ENCODE measurements around the gene CLIC6. TPM values are rescaled to one million over a fixed set of nuclear protein-coding genes. Genes with fewer than 3 reads are reported as not detected.

CLIC6 gene
- total RNA-seq, 5 donors from 2014 or later (not counting 1 experiment from before 2014, with no cell fraction given): 0.10 to 0.98 (median 0.46) TPM

DNA sequence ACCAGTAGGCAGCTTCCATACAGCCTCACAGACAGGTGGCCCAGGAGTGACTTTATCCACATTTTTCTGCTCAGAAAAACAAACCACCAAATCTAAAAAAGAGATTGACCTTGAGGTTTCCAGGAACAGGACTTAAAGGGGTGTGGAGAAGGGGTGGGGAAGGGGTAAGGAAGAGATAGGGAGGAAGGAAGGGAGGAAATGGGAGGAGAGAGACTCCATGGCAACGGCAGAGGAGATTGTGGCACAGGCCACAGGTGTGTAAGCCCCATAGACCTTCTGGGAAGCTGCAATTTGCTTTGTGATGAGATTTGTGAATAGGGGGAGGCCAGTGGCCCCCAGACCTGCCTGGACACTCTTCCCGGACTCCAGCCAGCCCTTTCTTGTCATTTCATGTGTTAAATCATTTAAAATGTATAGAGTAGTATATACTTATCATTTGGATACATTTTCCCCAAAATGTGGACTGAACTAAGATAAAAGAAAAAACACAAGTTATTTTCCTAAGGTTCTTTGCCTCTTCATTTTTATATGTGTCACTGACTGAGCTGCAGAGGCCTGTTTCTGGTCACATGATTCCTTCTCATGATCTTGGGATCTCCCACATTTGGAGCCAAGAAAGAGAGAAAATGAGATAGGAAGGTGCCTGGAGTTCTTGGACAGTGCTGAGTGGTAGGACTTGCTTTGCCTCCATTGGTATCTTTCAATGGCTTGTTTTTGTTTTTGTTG, 55.5 kb downstream of the CLIC6 start:
- Histone ChIP-seq H3K36me3 (ENCODE audit: control insufficient read depth in 2 of 2, extremely low read depth in 1 of 2, insufficient read depth in 1 of 2, low read length in 1 of 2) (no peaks in the 10 kb centered on the region), H3K27me3 (replicated peaks in 1 of 2; ENCODE audit: control insufficient read depth in 2 of 2, extremely low read depth in 1 of 2, insufficient read depth in 2 of 2, low read length in 1 of 2) (peaks cover 0 to 20% of the 10 kb centered on the region in 2 experiments), H3K9me3 (no peaks in the 10 kb centered on the region), H3K4me3 (ENCODE audit: control insufficient read depth in 1 of 2, extremely low read depth in 1 of 2, low read length in 1 of 2) (no peak overlapping the region), H3K4me1 (ENCODE audit: control insufficient read depth in 1 of 2, extremely low read depth in 1 of 2, insufficient read depth in 2 of 2, low read length in 2 of 2) (no peaks in the 10 kb centered on the region), H3K27ac (ENCODE audit: low read length) (no peak overlapping the region)
- ATAC-seq (replicated peaks in 1 of 4): no peak
- H3K4me3 Mint-ChIP-seq: no peak overlapping the region
- ChIA-PET CTCF (no interaction called here), POLR2A (interaction anchor here in 1 of 2 donors (0.6 kb wide), 1 partner anchor 1022 kb away, joined by 4 read pairs; no protein-coding TSS in a partner anchor)
- no peak overlapping the region for H3K27ac Mint-ChIP-seq
- no peaks in the 10 kb centered on the region for H3K9me3 Mint-ChIP-seq
- WGBS (ENCODE audit: insufficient coverage): 17% methylated on average over 1 of the region's 2 CpGs
- H3K27me3 Mint-ChIP-seq: peaks cover 6 to 11% of the 10 kb centered on the region in 2 donors
- no peak for DNase-seq
- H3K36me3 Mint-ChIP-seq: no peaks in the 10 kb centered on the region
- H3K4me1 Mint-ChIP-seq: no peaks in the 10 kb centered on the region

GRCh38 chr21:34724857-34725195, 56.0 kb downstream of the CLIC6 start:
- ATAC-seq (replicated peaks in 1 of 4) (no peak), DNase-seq (no peak)
- Mint-ChIP-seq H3K4me1 (no peaks in the 10 kb centered on the region), H3K36me3 (no peaks in the 10 kb centered on the region), H3K9me3 (no peaks in the 10 kb centered on the region), H3K4me3 (no peak overlapping the region), H3K27me3 (peaks cover 6 to 11% of the 10 kb centered on the region in 2 donors), H3K27ac (no peak overlapping the region)
- H3K4me3 ChIP-seq (ENCODE audit: control insufficient read depth in 1 of 2, extremely low read depth in 1 of 2, low read length in 1 of 2): no peak overlapping the region
- no peaks in the 10 kb centered on the region for H3K4me1 ChIP-seq (ENCODE audit: control insufficient read depth in 1 of 2, extremely low read depth in 1 of 2, insufficient read depth in 2 of 2, low read length in 2 of 2)
- no peaks in the 10 kb centered on the region for H3K36me3 ChIP-seq (ENCODE audit: control insufficient read depth in 2 of 2, extremely low read depth in 1 of 2, insufficient read depth in 1 of 2, low read length in 1 of 2)
- POLR2A ChIA-PET: no interaction called here
- no peaks in the 10 kb centered on the region for H3K9me3 ChIP-seq
- no peak overlapping the region for H3K27ac ChIP-seq (ENCODE audit: low read length)
- CTCF ChIA-PET: no interaction called here
- peaks cover 0 to 18% of the 10 kb centered on the region in 2 experiments for H3K27me3 ChIP-seq (replicated peaks in 1 of 2; ENCODE audit: control insufficient read depth in 2 of 2, extremely low read depth in 1 of 2, insufficient read depth in 2 of 2, low read length in 1 of 2)
- 81% methylated on average over 3 of the region's 4 CpGs for WGBS (ENCODE audit: insufficient coverage)

GRCh38 chr21:34726627-34727337, 58.0 kb downstream of the CLIC6 start:
- H3K4me3 Mint-ChIP-seq: no peak overlapping the region
- no peak for ATAC-seq (replicated peaks in 1 of 4)
- no peak overlapping the region for H3K27ac Mint-ChIP-seq

GRCh38 chr21:34728479-34728878, 59.7 kb downstream of the CLIC6 start:
- Mint-ChIP-seq H3K4me1 (no peaks in the 10 kb centered on the region), H3K4me3 (no peak overlapping the region), H3K9me3 (no peaks in the 10 kb centered on the region), H3K36me3 (no peaks in the 10 kb centered on the region), H3K27ac (no peak overlapping the region), H3K27me3 (peaks cover 6 to 11% of the 10 kb centered on the region in 2 donors)
- Histone ChIP-seq H3K27ac (ENCODE audit: low read length) (no peak overlapping the region), H3K4me1 (ENCODE audit: control insufficient read depth in 1 of 2, extremely low read depth in 1 of 2, insufficient read depth in 2 of 2, low read length in 2 of 2) (no peaks in the 10 kb centered on the region), H3K9me3 (no peaks in the 10 kb centered on the region), H3K27me3 (replicated peaks in 1 of 2; ENCODE audit: control insufficient read depth in 2 of 2, extremely low read depth in 1 of 2, insufficient read depth in 2 of 2, low read length in 1 of 2) (peaks cover 0 to 10% of the 10 kb centered on the region in 2 experiments), H3K36me3 (ENCODE audit: control insufficient read depth in 2 of 2, extremely low read depth in 1 of 2, insufficient read depth in 1 of 2, low read length in 1 of 2) (no peaks in the 10 kb centered on the region), H3K4me3 (ENCODE audit: control insufficient read depth in 1 of 2, extremely low read depth in 1 of 2, low read length in 1 of 2) (no peak overlapping the region)
- POLR2A ChIA-PET: no interaction called here
- CTCF ChIA-PET: no interaction called here
- WGBS (ENCODE audit: insufficient coverage): 96% methylated on average over 3 of the region's 3 CpGs
- no peak for ATAC-seq (replicated peaks in 1 of 4)
- DNase-seq: no peak

More at GRCh38 chr21:34726627-34727337, 58.0 kb downstream of the CLIC6 start:
- H3K4me1 ChIP-seq (ENCODE audit: control insufficient read depth in 1 of 2, extremely low read depth in 1 of 2, insufficient read depth in 2 of 2, low read length in 2 of 2): no peaks in the 10 kb centered on the region
- Mint-ChIP-seq H3K4me1 (no peaks in the 10 kb centered on the region), H3K9me3 (no peaks in the 10 kb centered on the region), H3K27me3 (peaks cover 6 to 11% of the 10 kb centered on the region in 2 donors), H3K36me3 (no peaks in the 10 kb centered on the region)
- CTCF ChIA-PET: interaction anchor here in 1 of 2 donors (1.2 to 1.5 kb wide), 2 partner anchors 19 to 1113 kb away, joined by 3 read pairs; no protein-coding TSS in a partner anchor
- H3K36me3 ChIP-seq (ENCODE audit: control insufficient read depth in 2 of 2, extremely low read depth in 1 of 2, insufficient read depth in 1 of 2, low read length in 1 of 2): no peaks in the 10 kb centered on the region
- 22% methylated on average over 3 of the region's 5 CpGs for WGBS (ENCODE audit: insufficient coverage)
- no peak for DNase-seq
- POLR2A ChIA-PET: no interaction called here
- H3K27me3 ChIP-seq (replicated peaks in 1 of 2; ENCODE audit: control insufficient read depth in 2 of 2, extremely low read depth in 1 of 2, insufficient read depth in 2 of 2, low read length in 1 of 2): peaks cover 0 to 18% of the 10 kb centered on the region in 2 experiments
- H3K4me3 ChIP-seq (ENCODE audit: control insufficient read depth in 1 of 2, extremely low read depth in 1 of 2, low read length in 1 of 2): no peak overlapping the region
- H3K9me3 ChIP-seq: no peaks in the 10 kb centered on the region
- no peak overlapping the region for H3K27ac ChIP-seq (ENCODE audit: low read length)

DNA sequence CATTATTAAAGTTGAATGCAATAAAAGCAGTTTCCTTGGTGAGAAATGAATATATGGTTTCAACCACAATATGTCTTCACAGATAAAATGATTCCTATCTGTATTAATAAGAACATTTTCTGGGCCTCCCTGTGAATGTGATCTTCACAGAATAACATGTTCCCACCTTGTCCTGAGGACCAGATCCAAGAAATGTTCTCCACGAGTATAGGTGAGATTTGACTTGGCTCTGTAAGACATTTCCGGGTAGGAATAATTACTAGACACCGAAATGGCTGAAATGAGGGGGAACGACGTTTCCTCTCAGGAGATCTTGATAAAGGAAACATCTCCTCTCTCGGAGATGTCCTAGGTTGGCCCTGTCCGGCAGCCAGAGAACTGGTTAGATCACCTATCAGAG, 61.4 kb downstream of the CLIC6 start:
- H3K9me3 Mint-ChIP-seq: no peaks in the 10 kb centered on the region
- no peaks in the 10 kb centered on the region for H3K36me3 Mint-ChIP-seq
- H3K4me3 ChIP-seq (ENCODE audit: control insufficient read depth in 1 of 2, extremely low read depth in 1 of 2, low read length in 1 of 2): no peak overlapping the region
- WGBS (ENCODE audit: insufficient coverage): no CpG with 5 or more reads among the region's 7 CpGs
- DNase-seq (no peak), ATAC-seq (replicated peaks in 1 of 4) (no peak)
- H3K9me3 ChIP-seq: no peaks in the 10 kb centered on the region
- H3K27me3 Mint-ChIP-seq: peaks cover 3 to 10% of the 10 kb centered on the region in 2 donors
- H3K27ac Mint-ChIP-seq: no peak overlapping the region
- H3K27ac ChIP-seq (ENCODE audit: low read length): no peak overlapping the region
- peaks cover 0 to 6% of the 10 kb centered on the region in 2 experiments for H3K27me3 ChIP-seq (replicated peaks in 1 of 2; ENCODE audit: control insufficient read depth in 2 of 2, extremely low read depth in 1 of 2, insufficient read depth in 2 of 2, low read length in 1 of 2)
- no peaks in the 10 kb centered on the region for H3K4me1 Mint-ChIP-seq
- no peaks in the 10 kb centered on the region for H3K4me1 ChIP-seq (ENCODE audit: control insufficient read depth in 1 of 2, extremely low read depth in 1 of 2, insufficient read depth in 2 of 2, low read length in 2 of 2)
- H3K36me3 ChIP-seq (ENCODE audit: control insufficient read depth in 2 of 2, extremely low read depth in 1 of 2, insufficient read depth in 1 of 2, low read length in 1 of 2): no peaks in the 10 kb centered on the region
- POLR2A ChIA-PET: no interaction called here
- H3K4me3 Mint-ChIP-seq: no peak overlapping the region
- CTCF ChIA-PET: no interaction called here

- H3K36me3 ChIP-seq (ENCODE audit: control insufficient read depth in 2 of 2, extremely low read depth in 1 of 2, insufficient read depth in 1 of 2, low read length in 1 of 2): no peaks in the 10 kb centered on the region
- peaks cover 0 to 4% of the 10 kb centered on the region in 2 experiments for H3K27me3 ChIP-seq (replicated peaks in 1 of 2; ENCODE audit: control insufficient read depth in 2 of 2, extremely low read depth in 1 of 2, insufficient read depth in 2 of 2, low read length in 1 of 2)
- no peak overlapping the region for H3K4me3 ChIP-seq (ENCODE audit: control insufficient read depth in 1 of 2, extremely low read depth in 1 of 2, low read length in 1 of 2)
- H3K27ac ChIP-seq (ENCODE audit: low read length): no peak overlapping the region
- DNase-seq: no peak
- Mint-ChIP-seq H3K4me1 (no peaks in the 10 kb centered on the region), H3K27me3 (peaks cover 3 to 6% of the 10 kb centered on the region in 2 donors), H3K36me3 (no peaks in the 10 kb centered on the region), H3K9me3 (no peaks in the 10 kb centered on the region), H3K27ac (no peak overlapping the region), H3K4me3 (no peak overlapping the region)
- POLR2A ChIA-PET: no interaction called here
- no peak for ATAC-seq (replicated peaks in 1 of 4)
- WGBS (ENCODE audit: insufficient coverage): 70% methylated on average over 2 of the region's 5 CpGs
- CTCF ChIA-PET: interaction anchor here in 1 of 2 donors (0.6 kb wide), 1 partner anchor 16 kb away, joined by 3 read pairs; no protein-coding TSS in a partner anchor
- H3K4me1 ChIP-seq (ENCODE audit: control insufficient read depth in 1 of 2, extremely low read depth in 1 of 2, insufficient read depth in 2 of 2, low read length in 2 of 2): no peaks in the 10 kb centered on the region
- no peaks in the 10 kb centered on the region for H3K9me3 ChIP-seq
These were observed 62.1 kb downstream of the CLIC6 start for GRCh38 chr21:34730756-34731445.
